OCI-LY7 (cell line): ENCODE data around the gene AKAP3. TPM values are rescaled to one million over a fixed set of nuclear protein-coding genes. Genes with fewer than 3 reads are reported as not detected.

ENCODE experiments used
- BruUV-seq: library from RNA; stranded (reverse); fragments of 400-500 nt; replicated peaks from 2 replicates; lab custom pipeline; 2021; lab: Mats Ljungman, UMichigan
- CTCF ChIA-PET: fragments of 300-600 bp; sonication (Branson Sonifier 250); formaldehyde crosslinking; loops from one replicate; lab custom pipeline; 2022; ENCODE audit warnings: antibody characterized with exemption; ENCODE audit not compliant: unreplicated experiment; lab: Charles Lee
- POLR2A ChIA-PET: fragments of 300-600 bp; sonication (Branson Sonifier 250); formaldehyde crosslinking; loops from one replicate; lab custom pipeline; 2022; ENCODE audit warnings: antibody characterized with exemption; lab: Charles Lee
- DNase-seq: peaks from one replicate; pipeline ENCODE4 v3.0.0-alpha.2; 2015; ENCODE audit warnings: low spot score
- H2AFZ ChIP-seq: fragments of 200-600 bp; sonication (generic), shearing (Covaris generic); 2 replicates; pipeline ENCODE4 v1.6.1; 2014; ENCODE audit warnings: mild to moderate bottlenecking, antibody characterized with exemption, low read length, moderate library complexity
- H3K27ac ChIP-seq: fragments of 200-600 bp; sonication (generic); 2 replicates; pipeline ENCODE4 v1.5.1; 2014; ENCODE audit warnings: mixed run types, low read depth, mild to moderate bottlenecking, moderate library complexity, low read length, inconsistent platforms; ENCODE audit not compliant: poor library complexity, severe bottlenecking
- H3K36me3 ChIP-seq: fragments of 200-600 bp; sonication (generic); 2 replicates; pipeline ENCODE4 v1.6.1; 2014; ENCODE audit warnings: mild to moderate bottlenecking, antibody characterized with exemption, low read length, moderate library complexity, mixed read lengths; ENCODE audit not compliant: insufficient read depth
- H3K4me1 ChIP-seq: fragments of 200-600 bp; sonication (generic); 2 replicates; pipeline ENCODE4 v1.5.1; 2014; ENCODE audit warnings: mild to moderate bottlenecking, low read length; ENCODE audit not compliant: insufficient read depth, poor library complexity, severe bottlenecking
- H3K4me2 ChIP-seq: fragments of 200-600 bp; sonication (generic); 2 replicates; pipeline ENCODE4 v1.6.1; 2014; ENCODE audit warnings: mild to moderate bottlenecking, low read length
- H3K4me3 ChIP-seq: fragments of 200-600 bp; sonication (generic); 2 replicates; pipeline ENCODE4 v1.5.1; 2014; ENCODE audit warnings: mild to moderate bottlenecking, low read depth, low read length; ENCODE audit not compliant: poor library complexity, severe bottlenecking
- H3K79me2 ChIP-seq: fragments of 200-600 bp; sonication (generic); 2 replicates; pipeline ENCODE4 v1.6.1; 2016; ENCODE audit warnings: low read depth, mild to moderate bottlenecking, low read length, moderate library complexity, mixed read lengths; ENCODE audit not compliant: insufficient read depth
- H3K9me2 ChIP-seq: fragments of 200-600 bp; sonication (generic); 2 replicates; pipeline ENCODE4 v1.6.1; 2016; ENCODE audit warnings: mild to moderate bottlenecking, low read length, mixed read lengths; ENCODE audit not compliant: insufficient read depth
- H3K9me3 ChIP-seq: fragments of 200-600 bp; sonication (generic); 2 replicates; pipeline ENCODE4 v1.6.1; 2014; ENCODE audit warnings: mild to moderate bottlenecking, mixed run types, low read length, mixed read lengths
- H4K20me1 ChIP-seq: fragments of 200-600 bp; sonication (generic); 2 replicates; pipeline ENCODE4 v1.6.1; 2014; ENCODE audit warnings: mild to moderate bottlenecking, antibody characterized with exemption, low read length, moderate library complexity, mixed read lengths; ENCODE audit not compliant: insufficient read depth
- CTCF ChIP-seq: fragments of 200-600 bp; sonication (generic); conservative IDR thresholded peaks from 2 replicates; pipeline ENCODE4 v1.5.1; 2014; ENCODE audit warnings: mild to moderate bottlenecking, antibody characterized with exemption, low read length, moderate library complexity, mixed read lengths
- EZH2phosphoT487 ChIP-seq: fragments of 200-600 bp; sonication (generic); IDR thresholded peaks from 2 replicates; pipeline ENCODE4 v1.6.1; 2018; ENCODE audit warnings: low read depth, borderline replicate concordance, mild to moderate bottlenecking, mixed run types, antibody characterized with exemption, low read length, moderate library complexity, mixed read lengths
- intact Hi-C: fragments of 100-400 bp; cut with micrococcal nuclease; formaldehyde crosslinking; loops from one replicate; pipeline ENCODE4 v1.10.0; 2022; ENCODE audit not compliant: unreplicated experiment
- total RNA-seq, 2 experiments: library from RNA; depleted of rRNA in 1 of 2; stranded (reverse); fragments of >200 nt in 1 of 2; shearing (Covaris generic) in 1 of 2; gene quantifications; 2 replicates each; pipeline ENCODE4 v1.2.3, GENCODE V29; 2014 to 2022

The AKAP3 gene
- total RNA-seq, 2 experiments from 2014 or later, result 0.92 to 2.4 TPM

GRCh38 chr12:4665236-4665635 is 16.4 kb upstream of the AKAP3 start:
- CTCF ChIA-PET, result no interaction called here
- H3K4me3 ChIP-seq, result no peak overlapping the region
- TF ChIP-seq EZH2phosphoT487 (no peak), CTCF (no peak)
- H3K4me1 ChIP-seq, result no peaks in the 10 kb centered on the region
- H3K9me2 ChIP-seq, result no peaks in the 10 kb centered on the region
- no TSS peak for BruUV-seq
- no peak overlapping the region for H3K27ac ChIP-seq
- no peaks in the 10 kb centered on the region for H4K20me1 ChIP-seq
- H3K36me3 ChIP-seq, result peaks cover 100% of the 10 kb centered on the region
- H3K79me2 ChIP-seq, result no peaks in the 10 kb centered on the region
- POLR2A ChIA-PET, result no interaction called here
- H3K9me3 ChIP-seq, result no peaks in the 10 kb centered on the region
- H2AFZ ChIP-seq, result no peak overlapping the region
- DNase-seq, result no peak
- no peak overlapping the region for H3K4me2 ChIP-seq
- intact Hi-C loops, result no loop called here

- Histone ChIP-seq H3K36me3 (peaks cover 100% of the 10 kb centered on the region), H3K79me2 (no peaks in the 10 kb centered on the region), H3K27ac (no peak overlapping the region), H3K4me1 (no peaks in the 10 kb centered on the region), H3K9me2 (no peaks in the 10 kb centered on the region), H2AFZ (no peak overlapping the region), H3K4me3 (no peak overlapping the region), H4K20me1 (no peaks in the 10 kb centered on the region), H3K4me2 (no peak overlapping the region), H3K9me3 (no peaks in the 10 kb centered on the region)
- no peak for TF ChIP-seq EZH2phosphoT487
- no peak for TF ChIP-seq CTCF
- no TSS peak for BruUV-seq
- POLR2A ChIA-PET, result interaction anchor here (0.6 to 0.7 kb wide), 2 partner anchors 11 to 27 kb away, joined by 3 to 4 read pairs; no protein-coding TSS in a partner anchor
- CTCF ChIA-PET, result no interaction called here
- DNase-seq, result no peak
- intact Hi-C loops, result no loop called here
Observed at GRCh38 chr12:4663971-4664505, 15.2 kb upstream of the AKAP3 start.

GRCh38 chr12:4653691-4654090 is 4.8 kb upstream of the AKAP3 start:
- H3K9me2 ChIP-seq, result no peaks in the 10 kb centered on the region
- intact Hi-C loops, result no loop called here
- no peak for TF ChIP-seq CTCF
- no peak for TF ChIP-seq EZH2phosphoT487
- no peak overlapping the region for H3K4me2 ChIP-seq
- no peak for DNase-seq
- no peak overlapping the region for H3K27ac ChIP-seq
- H3K79me2 ChIP-seq, result peaks cover 52% of the 10 kb centered on the region
- H3K36me3 ChIP-seq, result peaks cover 69% of the 10 kb centered on the region
- BruUV-seq, result no TSS peak
- H3K4me1 ChIP-seq, result peaks cover 22% of the 10 kb centered on the region
- H2AFZ ChIP-seq, result no peak overlapping the region
- POLR2A ChIA-PET, result no interaction called here
- no peaks in the 10 kb centered on the region for H3K9me3 ChIP-seq
- H3K4me3 ChIP-seq, result no peak overlapping the region
- CTCF ChIA-PET, result no interaction called here
- peaks cover 18% of the 10 kb centered on the region; the same call in 1 of the 2 replicates for H4K20me1 ChIP-seq
